ENCODE measurements around the gene TUBB4A.
"Not testable (repeated sequence)": the region's sequence is repeated elsewhere in the genome, so short reads cannot be mapped to it uniquely, and the experiment has no call there.

TUBB4A gene

DNA sequence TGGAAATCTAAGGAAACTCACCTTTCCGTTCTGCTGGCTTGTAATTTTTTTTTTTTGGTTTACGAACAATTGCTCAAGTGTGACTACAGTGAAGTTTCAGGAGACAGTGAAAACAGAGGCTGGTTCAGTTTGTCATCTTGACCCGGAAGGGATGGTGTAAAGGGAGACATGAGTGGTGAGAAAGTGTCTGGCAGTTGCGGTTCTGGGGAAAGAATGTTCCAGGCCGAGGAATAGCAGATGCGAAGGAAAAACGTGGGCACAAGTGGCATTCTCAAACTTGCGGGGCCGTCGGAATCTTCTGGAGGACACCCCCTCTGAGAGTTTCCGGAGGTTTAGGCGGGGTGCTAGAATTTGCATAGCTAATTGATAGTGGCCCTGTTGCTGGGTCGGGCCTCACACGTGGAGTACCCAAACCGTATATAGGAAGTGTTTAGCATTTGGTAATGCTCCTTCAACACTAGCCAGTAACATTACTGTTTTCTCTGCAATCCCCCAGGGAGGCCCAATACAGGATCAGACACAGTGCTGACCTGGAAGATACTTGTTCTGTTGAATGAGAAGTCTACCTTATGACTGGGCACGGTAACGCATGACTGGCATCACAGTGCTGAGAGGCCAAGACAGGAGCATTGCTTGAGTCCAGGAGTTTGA, 25.9 kb upstream of the TUBB4A start:
- intact Hi-C loops (cut with DNase I): loop anchor here (5.0 kb wide), 1 partner anchor 209 kb away; the partner anchor contains the start of genes GPR108 and TRIP10
- DNase-seq: peak in 1 of 10 donors; percentile 35

GRCh38 chr19:6524311-6524710, 22.2 kb upstream of the TUBB4A start:
- intact Hi-C loops (cut with DNase I): no loop called here
- DNase-seq: no peak

- peak in 1 of 10 donors; percentile 27 for DNase-seq
- intact Hi-C loops (cut with DNase I): no loop called here
These were observed 20.6 kb upstream of the TUBB4A start for GRCh38 chr19:6522712-6523111.

DNA sequence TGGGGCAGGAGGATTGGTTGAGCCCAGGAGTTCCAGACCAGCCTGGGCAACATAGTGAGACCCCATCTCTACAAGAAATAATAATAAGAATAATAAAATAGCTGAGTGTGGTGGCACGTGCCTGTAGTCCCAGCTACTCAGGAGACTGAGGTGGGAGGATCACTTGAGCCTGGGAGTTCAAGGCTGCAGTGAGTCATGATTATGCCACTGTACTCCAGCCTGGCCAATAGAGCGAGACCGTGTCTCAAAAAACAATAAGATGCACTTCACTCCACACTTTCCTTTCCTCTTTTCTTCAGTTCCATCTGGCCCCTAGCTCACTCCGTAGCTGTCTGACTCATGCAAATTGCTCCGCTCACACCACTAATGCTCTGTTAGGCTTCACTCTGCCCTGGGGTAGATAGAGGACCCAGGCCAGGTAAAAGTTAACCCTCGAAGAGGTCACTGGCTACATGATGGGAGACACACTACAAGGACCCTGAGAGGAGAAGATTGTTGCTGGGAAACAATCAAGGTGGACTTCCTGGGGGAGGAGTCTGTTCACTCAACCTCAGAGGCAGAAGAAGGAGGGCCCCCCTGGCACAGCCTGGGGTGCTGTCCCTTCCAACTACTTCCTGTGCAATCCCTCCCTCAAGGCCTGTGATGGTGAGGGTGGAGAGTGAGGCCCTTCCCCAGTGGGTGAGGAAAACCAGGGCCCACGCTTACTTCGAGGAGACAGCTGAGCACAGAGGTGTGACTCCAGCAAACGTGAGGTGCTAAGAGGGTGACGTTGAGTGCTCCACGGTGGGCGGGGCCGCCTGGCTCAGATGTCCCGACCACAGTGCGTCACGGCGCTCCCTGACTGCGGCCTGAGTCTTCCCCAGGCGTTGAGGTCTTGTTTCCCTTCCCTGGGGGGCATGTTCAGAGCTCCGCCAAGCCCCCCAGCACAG, 19.9 kb upstream of the TUBB4A start:
- intact Hi-C loops (cut with DNase I): no loop called here
- peak in 1 of 10 donors; percentile 32 for DNase-seq

DNA sequence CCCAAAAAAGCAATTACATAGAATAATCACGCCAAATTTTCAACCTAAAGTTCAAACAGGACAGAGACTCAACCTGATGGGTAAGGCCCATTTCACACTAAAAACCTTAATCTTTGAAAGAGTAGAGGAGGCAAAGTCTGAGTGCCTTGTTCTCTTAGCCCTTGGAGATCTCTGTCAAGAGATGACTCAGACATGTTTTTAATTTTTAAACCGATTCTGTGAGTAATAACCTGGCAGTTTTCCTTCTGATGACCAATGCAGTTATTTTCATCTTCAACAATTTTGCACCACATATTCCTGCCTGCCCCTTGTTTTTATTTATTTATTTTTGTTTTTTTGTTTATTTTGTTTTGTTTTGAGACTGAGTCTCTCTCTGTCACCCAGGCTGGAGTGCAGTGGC, 17.2 kb upstream of the TUBB4A start:
- DNase-seq: no peak
- intact Hi-C loops (cut with DNase I): no loop called here

DNA sequence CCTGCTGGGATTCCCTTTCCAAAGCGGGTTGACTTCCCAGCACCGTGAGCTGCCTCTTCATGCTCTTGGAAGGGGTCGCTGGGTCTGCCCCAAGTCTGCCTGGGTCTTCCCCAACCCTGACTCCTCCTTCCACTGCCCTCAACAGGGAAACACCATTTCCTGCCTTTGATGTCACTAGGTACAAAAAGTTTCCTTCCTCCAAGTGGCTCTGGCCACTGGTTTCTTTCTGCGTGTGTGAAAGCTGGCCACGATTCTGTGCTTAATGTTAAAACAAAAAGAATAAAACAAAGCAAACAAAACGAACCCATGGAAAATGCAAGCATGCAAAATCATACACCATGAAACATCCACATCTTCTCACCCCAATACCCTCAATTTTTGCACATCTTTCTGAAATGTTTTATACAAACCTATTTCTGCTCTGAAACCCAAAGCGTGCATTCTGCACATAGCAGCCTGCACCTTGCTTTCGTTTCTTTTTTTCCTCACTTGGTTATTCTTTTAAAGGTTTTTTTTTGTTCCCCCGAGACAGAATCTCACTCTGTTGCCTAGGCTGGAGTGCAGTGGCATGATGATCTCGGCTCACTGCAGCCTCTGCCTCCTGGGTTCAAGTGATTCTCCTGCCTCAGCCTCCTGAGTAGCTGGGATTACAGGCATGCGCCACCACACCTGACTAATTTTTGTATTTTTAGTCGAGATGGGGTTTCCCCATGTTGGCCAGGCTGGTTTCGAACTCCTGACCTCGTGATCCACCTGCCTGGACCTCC, 16.2 kb upstream of the TUBB4A start:
- intact Hi-C loops (cut with DNase I): no loop called here
- peak in 1 of 10 donors; percentile 22 for DNase-seq

DNA sequence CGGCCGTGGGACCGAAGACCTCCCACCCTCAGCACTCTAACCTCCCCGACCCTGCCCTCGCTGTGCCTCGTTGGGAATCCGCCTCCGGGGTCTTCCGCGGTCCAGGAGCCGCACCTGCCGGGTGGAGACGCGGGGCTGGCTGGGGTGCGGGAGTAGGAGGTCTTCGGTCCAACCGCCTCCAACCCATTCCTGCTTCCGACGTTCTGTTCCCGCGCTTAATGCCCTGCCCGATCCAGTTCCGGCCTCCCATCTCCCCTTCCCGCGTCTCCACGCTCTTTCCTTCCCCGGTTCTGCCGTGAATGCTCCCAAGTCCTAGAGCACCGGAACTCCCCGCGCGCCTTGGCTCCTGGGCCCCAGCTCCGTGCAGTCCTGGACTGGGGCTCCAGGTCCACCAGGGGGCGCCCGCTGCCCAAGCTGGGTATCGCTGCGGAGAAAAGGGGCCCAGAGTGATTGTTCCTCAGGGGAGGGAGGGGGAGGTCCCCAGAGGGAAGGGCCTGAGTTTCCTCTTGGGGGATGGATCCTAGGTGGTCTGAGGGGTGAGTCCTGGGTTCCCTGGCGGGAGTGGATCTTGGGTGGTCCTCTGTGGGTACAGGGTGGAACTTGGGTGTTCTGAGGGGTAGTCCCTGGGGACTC, 14.7 kb upstream of the TUBB4A start:
- intact Hi-C loops (cut with DNase I): loop anchor here (1.0 to 2.0 kb wide), 2 partner anchors 116 to 346 kb away; no protein-coding TSS in a partner anchor
- DNase-seq: peak; percentile 81 to 99 (median 96)

DNA sequence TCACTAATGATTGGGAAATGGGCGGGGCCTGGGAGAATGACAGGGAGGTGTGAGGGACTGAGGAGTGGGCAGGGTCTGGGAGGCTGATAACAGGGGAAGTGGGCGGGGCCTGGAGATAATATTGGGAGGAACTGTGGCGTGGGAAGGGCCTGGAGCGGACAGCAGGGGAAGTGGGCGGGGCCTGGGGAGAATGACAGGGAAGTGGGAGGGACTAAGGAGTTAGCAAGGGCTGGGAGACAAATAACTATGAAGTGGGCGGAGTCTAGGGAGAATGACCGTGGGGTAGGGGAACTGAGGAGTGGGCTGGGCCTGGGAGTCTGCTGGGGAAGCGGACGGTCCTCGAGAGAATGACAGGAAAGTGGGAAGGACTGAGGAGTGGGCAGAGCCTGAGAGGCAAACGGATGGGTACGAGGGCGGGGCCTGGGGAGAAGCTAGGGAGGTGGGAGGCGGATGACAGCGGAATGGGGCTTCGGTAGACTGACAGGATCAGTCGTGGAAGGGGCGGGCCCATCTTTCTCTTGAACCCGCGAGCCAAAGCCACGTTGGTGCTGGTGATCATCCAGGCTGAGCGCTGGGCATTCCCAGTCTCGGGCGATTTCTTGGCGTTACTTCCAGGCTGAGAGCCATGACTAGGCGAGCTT, 14.0 kb upstream of the TUBB4A start:
- DNase-seq: peak; percentile 84 to 99 (median 94)
- intact Hi-C loops (cut with DNase I): loop anchor here (1.0 to 2.0 kb wide), 2 partner anchors 116 to 347 kb away; no protein-coding TSS in a partner anchor

DNA sequence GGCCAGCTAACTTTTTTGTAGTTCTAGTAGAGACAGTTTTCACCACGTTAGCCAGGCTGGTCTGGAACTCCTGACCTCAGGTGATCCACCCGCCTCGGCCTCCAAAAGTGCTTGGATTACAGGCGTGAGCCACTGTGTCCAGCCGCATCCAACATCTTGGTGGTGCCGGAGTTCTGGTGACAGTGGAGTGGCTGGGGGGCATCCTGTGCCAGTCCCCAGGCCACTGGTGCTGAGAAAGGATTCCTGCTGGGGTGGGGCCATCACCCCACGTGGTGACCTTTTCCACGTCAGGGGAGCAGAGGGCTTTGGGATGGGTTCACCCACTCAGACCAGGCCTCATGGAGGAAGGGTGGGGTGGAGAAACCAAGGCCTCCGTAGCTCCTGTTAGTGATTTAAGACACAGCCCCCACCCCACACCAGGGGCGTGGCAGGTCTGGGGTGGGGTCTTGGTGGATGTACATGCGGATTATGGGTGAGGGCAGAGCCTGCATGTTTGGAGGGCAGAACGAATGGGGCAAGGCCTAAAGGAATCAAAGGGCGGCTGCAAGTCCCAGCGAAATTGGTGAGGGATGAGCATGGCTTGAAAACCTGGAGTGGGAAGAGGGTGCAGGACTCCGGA, 12.9 kb upstream of the TUBB4A start:
- intact Hi-C loops (cut with DNase I): no loop called here
- peak in 1 of 10 donors; percentile 41 for DNase-seq

DNA sequence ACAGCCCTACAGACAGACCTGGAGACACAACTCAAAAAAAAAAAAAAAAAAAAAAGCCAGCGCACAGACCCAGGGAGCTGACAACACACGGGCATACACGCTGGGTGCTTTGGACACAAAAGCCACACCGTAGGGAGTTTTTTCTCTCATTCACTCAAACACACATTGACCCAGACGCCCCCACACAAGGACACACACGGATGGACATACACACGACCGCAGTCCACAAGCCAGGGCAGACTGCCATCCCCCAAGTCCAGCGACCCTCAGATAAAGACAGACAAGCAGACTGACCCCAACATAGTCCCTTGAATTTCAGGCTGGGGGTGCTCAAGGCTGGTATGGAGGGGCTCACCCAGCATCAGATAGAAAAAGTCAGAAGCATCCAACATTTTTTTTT, 12.0 kb upstream of the TUBB4A start:
- peak in 1 of 10 donors; percentile 27 for DNase-seq
- intact Hi-C loops (cut with DNase I): no loop called here

DNA sequence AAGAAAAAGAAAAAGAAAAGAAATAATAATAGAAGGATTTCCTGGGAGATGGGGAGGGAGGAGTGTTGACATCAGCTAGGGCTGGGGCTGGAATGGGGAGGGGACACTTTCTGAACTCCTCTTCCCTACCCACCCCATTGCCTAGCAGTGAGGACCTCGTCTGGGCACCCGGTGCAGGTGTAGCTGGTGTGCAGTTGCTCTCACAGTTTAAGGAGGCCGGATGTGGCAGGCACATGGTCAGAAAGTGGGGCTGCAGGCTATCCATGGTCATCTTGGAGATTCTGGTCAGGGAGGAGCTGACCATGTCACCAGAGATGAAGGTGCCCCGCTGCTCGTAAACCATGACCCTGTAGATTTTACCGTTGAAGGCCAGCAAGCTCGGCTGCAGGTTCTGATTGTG, 8.5 kb upstream of the TUBB4A start:
- DNase-seq: peak in 1 of 10 donors; percentile 41
- intact Hi-C loops (cut with DNase I): no loop called here

DNA sequence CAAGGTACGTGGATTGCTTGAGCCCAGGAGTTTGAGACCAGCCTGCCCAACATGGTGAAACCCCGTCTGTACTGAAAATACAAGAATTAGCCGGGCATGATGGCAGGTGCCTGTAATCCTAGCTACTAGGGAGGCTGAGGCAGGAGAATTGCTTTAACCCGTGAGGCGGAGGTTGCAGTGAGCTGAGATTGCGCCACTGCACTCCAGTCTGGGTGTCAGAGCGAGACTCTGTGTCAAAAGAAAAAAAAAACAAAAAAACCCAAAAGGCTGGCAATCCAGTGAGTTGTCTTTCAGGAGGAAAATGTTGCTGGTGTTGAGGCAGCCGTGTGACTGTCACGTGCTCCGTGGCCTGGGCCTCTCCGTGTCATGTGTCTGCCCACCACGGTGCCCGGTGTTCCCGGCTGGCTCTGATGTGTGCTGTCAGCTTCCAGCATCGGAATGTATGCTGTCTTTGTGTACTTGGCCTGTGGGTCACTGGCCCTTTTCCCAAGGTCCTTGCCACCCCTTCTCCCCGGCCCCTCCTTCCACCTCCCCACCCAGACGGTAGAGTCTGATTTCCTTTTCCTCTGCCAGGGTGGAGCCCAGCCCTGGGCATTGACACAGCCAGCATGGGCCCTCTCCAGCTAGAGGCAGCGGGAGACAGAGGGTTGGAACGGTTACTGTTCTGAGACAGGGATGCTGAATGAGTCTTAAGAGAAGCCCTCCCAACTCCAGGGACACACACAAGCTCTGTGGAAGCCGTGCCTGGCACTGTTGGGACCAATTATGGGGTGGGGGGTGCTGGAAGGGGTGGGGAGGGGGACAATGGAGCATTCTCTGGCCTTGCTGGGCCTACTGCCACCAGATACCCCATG, 7.2 kb upstream of the TUBB4A start:
- DNase-seq: peak; percentile 73 to 97 (median 91)
- intact Hi-C loops (cut with DNase I): loop anchor here (10.0 kb wide), 1 partner anchor 145 kb away; the partner anchor contains the start of gene CLPP

GRCh38 chr19:6508028-6508771, 6.1 kb upstream of the TUBB4A start:
- intact Hi-C loops (cut with DNase I): loop anchor here (10.0 kb wide), 1 partner anchor 143 kb away; the partner anchor contains the start of gene CLPP
- DNase-seq: not testable (repeated sequence)

- intact Hi-C loops (cut with DNase I): loop anchor here (10.0 kb wide), 1 partner anchor 139 kb away; the partner anchor contains the start of gene CLPP
- DNase-seq: no peak
These were observed 1.5 kb upstream of the TUBB4A start for GRCh38 chr19:6503407-6504201.

DNA sequence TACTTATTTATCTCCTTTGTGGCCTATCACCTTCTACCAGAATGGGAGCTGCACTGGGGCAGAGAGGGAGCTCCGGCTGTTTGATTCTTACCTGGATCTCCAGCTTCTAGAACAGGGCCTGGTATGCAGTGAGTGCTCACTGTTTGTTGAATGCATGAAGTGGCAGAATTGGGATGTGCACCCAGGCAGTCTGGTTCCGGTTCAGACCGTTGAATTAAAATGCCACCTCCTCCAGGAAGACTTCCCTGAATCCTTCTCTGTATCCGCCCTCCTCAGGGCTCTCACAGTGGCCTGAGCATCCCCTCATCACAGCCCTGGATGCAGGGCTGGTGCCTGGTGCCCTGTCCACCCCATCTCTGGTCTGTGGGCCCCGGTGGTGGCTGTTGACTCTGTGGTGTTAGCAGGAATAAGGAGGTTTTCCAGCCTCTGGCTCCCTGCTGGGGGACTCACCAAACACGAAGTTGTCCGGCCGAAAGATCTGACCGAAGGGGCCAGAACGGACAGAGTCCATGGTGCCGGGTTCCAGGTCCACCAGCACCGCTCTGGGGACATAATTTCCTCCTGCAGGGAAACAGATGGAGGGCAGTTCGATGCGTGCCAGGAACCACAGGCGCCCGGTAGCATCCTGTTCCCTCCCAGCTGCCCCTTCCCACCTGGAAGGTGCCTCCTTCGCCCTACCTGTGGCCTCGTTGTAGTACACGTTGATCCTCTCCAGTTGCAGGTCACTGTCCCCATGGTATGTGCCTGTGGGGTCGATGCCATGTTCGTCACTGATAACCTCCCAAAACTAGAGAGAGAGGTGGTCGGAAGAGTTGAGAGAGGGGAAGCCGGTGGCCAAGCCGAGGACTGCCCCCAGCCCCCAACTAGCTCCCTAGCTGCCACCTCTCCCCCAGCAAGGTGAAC, 1.0 kb downstream of the TUBB4A start:
- no peak for DNase-seq
- intact Hi-C loops (cut with DNase I): loop anchor here (10.0 kb wide), 1 partner anchor 136 kb away; the partner anchor contains the start of gene CLPP
